PFSK-1 (cell line): ENCODE data around the gene PAXX.

Experiments used
- FOXP2 ChIP-seq: optimal IDR thresholded peaks from 2 replicates; pipeline ENCODE3; 2011; ENCODE audit warnings: borderline replicate concordance, control low read depth, inconsistent platforms; ENCODE audit not compliant: insufficient read depth; ENCODE audit errors: extremely low read length, extremely low read depth
- POLR2AphosphoS5 ChIP-seq: IDR thresholded peaks from 2 replicates; pipeline ENCODE4 v1.6.1; 2012; ENCODE audit warnings: low read depth, mild to moderate bottlenecking, control low read depth, low read length, moderate library complexity
- SIN3A ChIP-seq: IDR thresholded peaks from 2 replicates; pipeline ENCODE4 v1.6.1; 2012; ENCODE audit warnings: mild to moderate bottlenecking, low read length, moderate library complexity, borderline replicate concordance; ENCODE audit not compliant: insufficient read depth
- TAF1 ChIP-seq: IDR thresholded peaks from 2 replicates; pipeline ENCODE4 v1.6.1; 2012; ENCODE audit warnings: low read length, control low read depth, borderline replicate concordance; ENCODE audit not compliant: insufficient read depth
- TF ChIP-seq, protein P1 (sequence below), 2 experiments: IDR thresholded peaks; 2 replicates each; pipeline versions ENCODE4 v1.6.1 to v1.8.0; 2011 to 2012; ENCODE audit warnings: low read depth in 2 of 2, low read length in 2 of 2, control low read depth in 1 of 2, inconsistent platforms in 1 of 2, mild to moderate bottlenecking in 1 of 2, moderate library complexity in 1 of 2; ENCODE audit not compliant: insufficient read depth in 1 of 2

The PAXX gene

DNA sequence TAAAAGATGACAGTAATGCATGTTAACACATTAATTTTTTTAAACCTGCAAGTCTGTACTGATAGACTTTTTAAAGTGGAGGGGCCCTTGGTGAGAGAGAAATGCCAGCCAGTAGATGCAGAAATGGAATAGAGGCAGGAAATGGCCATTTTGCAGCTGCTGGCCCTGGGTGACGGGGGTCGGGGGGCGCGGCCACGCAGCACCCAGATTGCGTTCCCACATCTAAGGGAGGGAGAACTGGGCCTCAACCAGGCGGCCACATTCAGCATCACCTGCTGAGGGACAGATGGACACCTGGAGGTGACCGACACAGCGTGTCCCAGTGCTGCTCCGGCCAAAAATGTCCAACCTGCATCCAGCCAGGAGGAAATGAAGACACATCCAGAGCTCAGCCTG is 10.4 kb downstream of the PAXX start:
- TF ChIP-seq FOXP2 = no peak
- TF ChIP-seq SIN3A = no peak
- TF ChIP-seq POLR2AphosphoS5 = no peak
- no peak for TF ChIP-seq TAF1
- TF ChIP-seq, protein P1, sequence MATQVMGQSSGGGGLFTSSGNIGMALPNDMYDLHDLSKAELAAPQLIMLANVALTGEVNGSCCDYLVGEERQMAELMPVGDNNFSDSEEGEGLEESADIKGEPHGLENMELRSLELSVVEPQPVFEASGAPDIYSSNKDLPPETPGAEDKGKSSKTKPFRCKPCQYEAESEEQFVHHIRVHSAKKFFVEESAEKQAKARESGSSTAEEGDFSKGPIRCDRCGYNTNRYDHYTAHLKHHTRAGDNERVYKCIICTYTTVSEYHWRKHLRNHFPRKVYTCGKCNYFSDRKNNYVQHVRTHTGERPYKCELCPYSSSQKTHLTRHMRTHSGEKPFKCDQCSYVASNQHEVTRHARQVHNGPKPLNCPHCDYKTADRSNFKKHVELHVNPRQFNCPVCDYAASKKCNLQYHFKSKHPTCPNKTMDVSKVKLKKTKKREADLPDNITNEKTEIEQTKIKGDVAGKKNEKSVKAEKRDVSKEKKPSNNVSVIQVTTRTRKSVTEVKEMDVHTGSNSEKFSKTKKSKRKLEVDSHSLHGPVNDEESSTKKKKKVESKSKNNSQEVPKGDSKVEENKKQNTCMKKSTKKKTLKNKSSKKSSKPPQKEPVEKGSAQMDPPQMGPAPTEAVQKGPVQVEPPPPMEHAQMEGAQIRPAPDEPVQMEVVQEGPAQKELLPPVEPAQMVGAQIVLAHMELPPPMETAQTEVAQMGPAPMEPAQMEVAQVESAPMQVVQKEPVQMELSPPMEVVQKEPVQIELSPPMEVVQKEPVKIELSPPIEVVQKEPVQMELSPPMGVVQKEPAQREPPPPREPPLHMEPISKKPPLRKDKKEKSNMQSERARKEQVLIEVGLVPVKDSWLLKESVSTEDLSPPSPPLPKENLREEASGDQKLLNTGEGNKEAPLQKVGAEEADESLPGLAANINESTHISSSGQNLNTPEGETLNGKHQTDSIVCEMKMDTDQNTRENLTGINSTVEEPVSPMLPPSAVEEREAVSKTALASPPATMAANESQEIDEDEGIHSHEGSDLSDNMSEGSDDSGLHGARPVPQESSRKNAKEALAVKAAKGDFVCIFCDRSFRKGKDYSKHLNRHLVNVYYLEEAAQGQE (IDR thresholded peaks at IDR 0.05; ENCODE audit: insufficient read depth in 1 of 2, low read depth in 2 of 2, low read length in 2 of 2) = no peak

DNA sequence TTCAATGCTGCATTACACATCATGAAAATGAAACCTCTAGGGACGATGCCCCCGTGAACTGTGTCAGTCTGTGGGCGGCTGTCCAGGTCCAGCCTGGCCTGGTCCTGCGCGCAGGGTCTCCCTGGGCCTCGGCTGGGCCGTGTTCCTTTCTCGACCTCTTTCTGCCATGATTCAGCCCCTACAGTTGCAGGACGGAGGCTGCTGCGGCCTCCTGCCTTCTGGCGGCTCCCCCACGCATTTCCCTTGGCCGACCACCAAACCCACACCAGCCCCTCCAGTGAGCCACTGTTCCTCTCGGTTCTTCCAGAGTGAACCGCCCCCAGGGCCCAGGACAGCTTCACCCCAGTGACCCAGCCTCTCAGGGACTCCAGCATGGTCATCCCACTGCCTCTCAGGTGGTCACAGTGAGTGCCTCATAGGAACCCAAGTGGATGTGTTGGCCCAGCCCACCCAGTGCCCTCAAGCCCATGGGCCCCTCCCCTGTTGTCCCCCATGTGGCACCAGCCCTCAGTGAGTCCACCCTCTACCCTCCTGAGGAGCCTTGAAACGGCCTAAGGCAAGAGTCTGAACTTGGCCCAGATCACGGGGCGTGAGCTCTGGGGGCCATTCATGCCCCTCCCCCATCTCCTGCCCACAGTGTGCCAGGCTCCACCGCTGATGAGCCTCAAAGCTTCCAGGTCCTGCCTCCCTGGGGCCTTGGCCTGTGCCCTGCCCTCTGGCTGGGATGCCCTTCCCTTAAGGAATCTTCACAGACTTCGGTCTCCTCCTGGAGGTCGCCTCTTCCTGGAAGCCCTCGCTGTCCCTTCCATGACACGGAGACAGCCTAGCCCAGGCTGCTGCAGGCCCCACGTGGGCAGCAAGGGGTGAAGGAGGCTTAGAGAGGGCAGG is 14.1 kb downstream of the PAXX start:
- TF ChIP-seq FOXP2 = no peak

DNA sequence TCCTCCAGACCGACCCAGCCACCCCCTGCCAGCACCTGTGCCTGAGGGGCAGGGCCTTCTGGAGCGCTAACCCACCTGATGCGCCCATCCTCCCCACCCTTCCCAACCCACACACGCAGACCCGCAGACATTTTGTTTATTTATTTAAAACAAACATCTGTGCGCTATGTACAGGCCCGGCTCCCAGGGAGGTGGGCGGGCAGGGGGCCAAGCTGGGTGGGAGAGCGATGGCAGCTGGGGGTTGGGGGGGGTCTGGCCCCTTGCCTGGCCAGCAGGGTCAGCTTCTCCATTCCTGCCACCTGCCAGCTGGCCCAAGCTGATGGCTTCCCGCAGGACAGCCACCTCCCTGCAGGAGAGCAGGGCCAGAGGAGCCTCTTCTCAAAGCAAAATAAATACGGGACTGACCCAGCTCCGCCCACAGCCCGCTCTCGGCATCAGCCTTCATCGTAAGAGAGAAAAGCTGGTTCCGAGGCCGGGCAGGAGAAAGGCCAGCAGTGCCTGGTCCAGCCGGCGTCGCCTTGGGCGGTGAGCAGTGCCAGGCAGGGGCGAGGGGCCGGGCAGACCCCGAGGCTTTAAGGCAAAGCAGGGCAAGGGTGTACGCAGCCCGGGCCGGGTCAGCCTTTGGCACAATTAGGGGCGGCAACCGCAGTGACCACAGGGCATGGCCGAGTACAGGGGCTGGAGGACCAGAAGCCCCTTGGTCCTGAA is 15.0 kb downstream of the PAXX start:
- TF ChIP-seq TAF1 = no peak
- TF ChIP-seq, protein P1 (IDR thresholded peaks at IDR 0.05; ENCODE audit: insufficient read depth in 1 of 2, low read depth in 2 of 2, low read length in 2 of 2) = no peak
- no peak for TF ChIP-seq FOXP2
- no peak for TF ChIP-seq POLR2AphosphoS5
- no peak for TF ChIP-seq SIN3A

DNA sequence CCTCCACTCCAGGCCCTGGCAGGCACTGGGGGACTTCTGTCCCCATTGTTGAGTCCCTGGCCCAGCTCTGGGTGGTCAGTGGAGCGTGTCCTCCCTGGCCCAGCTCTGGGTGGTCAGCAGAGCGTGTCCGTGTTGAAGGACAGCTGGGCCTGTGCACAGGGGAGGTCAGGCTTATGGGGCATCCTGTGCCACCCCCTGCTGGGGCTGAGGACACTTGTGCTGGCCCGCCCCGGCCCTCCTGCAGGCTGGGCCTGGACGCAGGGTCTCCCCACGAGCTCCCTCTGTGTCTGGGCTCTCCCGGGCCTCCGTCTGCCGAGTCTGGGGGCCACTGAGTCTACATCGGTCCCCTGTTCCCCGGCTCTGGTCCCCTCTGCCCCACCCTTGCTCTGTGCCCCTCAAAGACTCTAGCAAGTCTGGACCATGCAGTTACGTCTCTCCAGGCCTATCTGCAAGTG is 15.6 kb downstream of the PAXX start:
- TF ChIP-seq SIN3A (no peak), TAF1 (no peak), FOXP2 (no peak), POLR2AphosphoS5 (no peak)
- TF ChIP-seq, protein P1 (IDR thresholded peaks at IDR 0.05; ENCODE audit: insufficient read depth in 1 of 2, low read depth in 2 of 2, low read length in 2 of 2) = no peak

DNA sequence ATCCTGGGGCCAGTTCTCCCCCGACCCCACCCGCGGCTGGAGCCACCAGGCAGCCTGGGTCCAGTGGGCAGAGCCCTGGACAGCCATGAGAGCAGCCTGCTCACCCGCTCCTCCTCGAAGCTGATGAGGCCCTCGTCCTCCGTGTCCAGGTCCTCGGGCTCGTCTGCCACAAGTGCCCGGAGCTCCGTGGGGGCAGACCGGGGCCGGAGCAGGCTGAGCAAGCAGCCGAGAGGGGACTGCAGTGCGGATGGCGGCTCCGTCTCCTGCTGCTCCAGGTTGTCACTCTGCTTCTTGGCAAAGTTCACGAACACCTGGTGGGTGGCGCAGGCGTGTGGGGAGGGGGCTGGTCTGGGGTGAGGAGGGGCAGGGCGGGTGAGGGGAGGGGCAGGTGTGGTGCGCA is 16.1 kb downstream of the PAXX start:
- TF ChIP-seq FOXP2 = no peak
- TF ChIP-seq TAF1 = no peak
- no peak for TF ChIP-seq POLR2AphosphoS5
- TF ChIP-seq, protein P1 (IDR thresholded peaks at IDR 0.05; ENCODE audit: insufficient read depth in 1 of 2, low read depth in 2 of 2, low read length in 2 of 2) = no peak
- TF ChIP-seq SIN3A = no peak
